IMR-90 (cell line): Measurements from ENCODE around the gene MEF2C. TPM values are rescaled to one million over a fixed set of nuclear protein-coding genes. Genes with fewer than 3 reads are reported as not detected.

Experiments
- ATAC-seq: fragments of 200-7000 bp; cut with Tn5 transposase; 2 replicates; pipeline ENCODE4 v1.9.1; 2020; ENCODE audit warnings: low read depth, mild to moderate bottlenecking, moderate library complexity
- BruUV-seq: library from RNA; stranded (reverse); fragments of 400-500 nt; replicated peaks from 2 replicates; lab custom pipeline; 2021; lab: Mats Ljungman, UMichigan
- CTCF ChIA-PET: fragments of 300-600 bp; formaldehyde crosslinking; extraction: SDS; loops from one replicate; lab custom pipeline; 2021; ENCODE audit warnings: antibody characterized with exemption; lab: Yijun Ruan, JAX
- POLR2A ChIA-PET: fragments of 300-600 bp; sonication (Branson Sonifier 250); formaldehyde crosslinking; loops from one replicate; lab custom pipeline; 2022; ENCODE audit warnings: antibody characterized with exemption; ENCODE audit not compliant: unreplicated experiment; lab: Charles Lee
- DNase-seq: peaks from one replicate; pipeline ENCODE4 v3.0.0; 2013
- H2AFZ ChIP-seq: replicated peaks from 2 replicates; pipeline ENCODE3; 2013; ENCODE audit warnings: low read length, mild to moderate bottlenecking; ENCODE audit not compliant: poor library complexity
- H2AK5ac ChIP-seq: 2 replicates; pipeline ENCODE4 v1.6.1; 2013; ENCODE audit warnings: low read depth, low read length, inconsistent platforms
- H2AK9ac ChIP-seq: replicated peaks from 2 replicates; pipeline ENCODE3; 2013; ENCODE audit warnings: mild to moderate bottlenecking, low read depth, low read length, moderate library complexity; ENCODE audit not compliant: poor library complexity
- H2BK120ac ChIP-seq: 2 replicates; pipeline ENCODE4 v1.6.1; 2013; ENCODE audit warnings: low read depth, low read length, inconsistent platforms
- H2BK15ac ChIP-seq: 3 replicates; pipeline ENCODE4 v1.6.1; 2013; ENCODE audit warnings: low read depth, low read length, inconsistent platforms
- H2BK20ac ChIP-seq: 2 replicates; pipeline ENCODE4 v1.6.1; 2013; ENCODE audit warnings: low read depth, mild to moderate bottlenecking, inconsistent platforms, low read length, moderate library complexity
- H2BK5ac ChIP-seq: 2 replicates; pipeline ENCODE4 v1.6.1; 2013; ENCODE audit warnings: mild to moderate bottlenecking, low read depth, low read length, inconsistent platforms; ENCODE audit not compliant: poor library complexity, severe bottlenecking
- H3K14ac ChIP-seq: replicated peaks from 2 replicates; pipeline ENCODE4 v1.6.1; 2013; ENCODE audit warnings: low read depth, low read length, inconsistent platforms
- H3K18ac ChIP-seq: 2 replicates; pipeline ENCODE4 v1.6.1; 2013; ENCODE audit warnings: low read depth, low read length, control low read depth
- H3K23ac ChIP-seq: 2 replicates; pipeline ENCODE4 v1.6.1; 2013; ENCODE audit warnings: low read depth, low read length, inconsistent platforms
- H3K27ac ChIP-seq: 2 replicates; pipeline ENCODE4 v1.5.1; 2013; ENCODE audit warnings: mild to moderate bottlenecking, control low read depth, low read length; ENCODE audit not compliant: insufficient read depth
- H3K27me3 ChIP-seq: 2 replicates; pipeline ENCODE4 v1.6.1; 2013; ENCODE audit warnings: low read length; ENCODE audit not compliant: control insufficient read depth, insufficient read depth
- H3K36me3 ChIP-seq: 2 replicates; pipeline ENCODE4 v1.6.1; 2013; ENCODE audit warnings: low read length, mixed read lengths; ENCODE audit not compliant: control insufficient read depth, insufficient read depth
- H3K4ac ChIP-seq: 2 replicates; pipeline ENCODE4 v1.6.1; 2013; ENCODE audit warnings: low read depth, low read length, inconsistent platforms
- H3K4me1 ChIP-seq: 2 replicates; pipeline ENCODE4 v1.6.1; 2013; ENCODE audit warnings: low read length, mixed read lengths; ENCODE audit not compliant: control insufficient read depth, insufficient read depth
- H3K4me2 ChIP-seq: 2 replicates; pipeline ENCODE4 v1.6.1; 2013; ENCODE audit warnings: low read depth, mild to moderate bottlenecking, control low read depth, low read length, moderate library complexity
- H3K4me3 ChIP-seq: 2 replicates; pipeline ENCODE4 v1.5.1; 2013; ENCODE audit warnings: low read depth, mild to moderate bottlenecking, control low read depth, low read length, moderate library complexity; ENCODE audit not compliant: insufficient read depth
- H3K56ac ChIP-seq: 2 replicates; pipeline ENCODE4 v1.6.1; 2013; ENCODE audit warnings: low read length, inconsistent platforms; ENCODE audit not compliant: insufficient read depth; ENCODE audit errors: extremely low read depth
- H3K79me1 ChIP-seq, 2 experiments: 2 replicates each; pipeline ENCODE4 v1.6.1; 2013; ENCODE audit warnings: low read length in 2 of 2, inconsistent platforms in 1 of 2, low read depth in 1 of 2
- H3K9ac ChIP-seq: 2 replicates; pipeline ENCODE4 v1.6.1; 2013; ENCODE audit warnings: low read depth, low read length, control low read depth
- H3K9me1 ChIP-seq: 2 replicates; pipeline ENCODE4 v1.6.1; 2013; ENCODE audit warnings: low read length, inconsistent platforms; ENCODE audit not compliant: insufficient read depth
- H3K9me3 ChIP-seq: 2 replicates; pipeline ENCODE4 v1.6.1; 2013; ENCODE audit warnings: low read length; ENCODE audit not compliant: control insufficient read depth, insufficient read depth
- H4K20me1 ChIP-seq: 2 replicates; pipeline ENCODE4 v1.6.1; 2013; ENCODE audit warnings: low read length, inconsistent platforms; ENCODE audit not compliant: insufficient read depth
- H4K5ac ChIP-seq: 2 replicates; pipeline ENCODE4 v1.6.1; 2013; ENCODE audit warnings: mild to moderate bottlenecking, low read depth, low read length, control low read depth
- H4K8ac ChIP-seq, 2 experiments: 2 replicates each; pipeline ENCODE4 v1.6.1; 2013; ENCODE audit warnings: low read depth in 2 of 2, low read length in 2 of 2, control low read depth in 1 of 2, inconsistent platforms in 1 of 2
- H4K91ac ChIP-seq: 2 replicates; pipeline ENCODE4 v1.6.1; 2013; ENCODE audit warnings: low read depth, low read length, inconsistent platforms; ENCODE audit not compliant: insufficient read depth
- BHLHE40 ChIP-seq: fragments of 150-350 bp; IDR thresholded peaks from 2 replicates; pipeline ENCODE4 v1.6.1; 2016; ENCODE audit warnings: mild to moderate bottlenecking, low read depth, low read length
- CTCF ChIP-seq: conservative IDR thresholded peaks from 2 replicates; pipeline ENCODE4 v1.5.1; 2012; ENCODE audit warnings: mild to moderate bottlenecking, low read depth, low read length, improper control_type of control experiment
- MAZ ChIP-seq: IDR thresholded peaks from 2 replicates; pipeline ENCODE4 v1.6.1; 2012; ENCODE audit warnings: low read depth, mild to moderate bottlenecking, low read length, improper control_type of control experiment, moderate library complexity, borderline replicate concordance
- MXI1 ChIP-seq: IDR thresholded peaks from 2 replicates; pipeline ENCODE4 v1.6.1; 2012; ENCODE audit warnings: low read depth, mild to moderate bottlenecking, low read length, moderate library complexity, borderline replicate concordance
- NFE2L2 ChIP-seq: fragments of 150-350 bp; IDR thresholded peaks from 2 replicates; pipeline ENCODE4 v1.6.1; 2016; ENCODE audit warnings: low read depth, mild to moderate bottlenecking, low read length
- SMC3 ChIP-seq: fragments of 150-350 bp; IDR thresholded peaks from 2 replicates; pipeline ENCODE4 v1.6.1; 2016; ENCODE audit warnings: low read depth, mild to moderate bottlenecking, antibody characterized with exemption, low read length, moderate library complexity
- WGBS, 2 experiments: methylation state at CpG; one replicate each; pipeline versions ENCODE4 v1.1.5 to v1.1.7; 2013; ENCODE audit warnings: missing lambda C conversion rate in 2 of 2; ENCODE audit not compliant: insufficient read length in 1 of 2; ENCODE audit errors: extremely low coverage in 2 of 2; 5-methylcytosine and 5-hydroxymethylcytosine counted together
- dilution Hi-C: fragments of 300-500 bp; cut with HindIII; formaldehyde crosslinking; loops from one replicate; pipeline ENCODE4 v1.14.3; 2018; ENCODE audit warnings: low sequenced_read_pairs; ENCODE audit not compliant: unreplicated experiment
- in situ Hi-C: fragments of 300-500 bp; cut with MboI; formaldehyde crosslinking; loops from 3 replicates; pipeline ENCODE4 v1.14.3; 2019; ENCODE audit warnings: low sequenced_read_pairs, inconsistent platforms, mixed read lengths
- intact Hi-C: fragments of 100-400 bp; cut with micrococcal nuclease; formaldehyde crosslinking; loops from 2 replicates; pipeline ENCODE4 v1.10.0; 2022
- polyA plus RNA-seq, 3 experiments: library from polyadenylated mRNA; depleted of rRNA; stranded (reverse); fragments of >200 nt; gene quantifications; 2 replicates each; pipeline ENCODE4 v1.2.3, GENCODE V29; 2012; ENCODE audit warnings: low replicate concordance in 1 of 3
- total RNA-seq: library from RNA; depleted of rRNA; stranded (reverse); fragments of >200 nt; gene quantifications from 2 replicates; pipeline ENCODE4 v1.2.3, GENCODE V29; 2012

Gene MEF2C
- total and polyA plus RNA-seq, 2 of the 4 experiments (the other 2 are of a cell fraction), result 1.5 to 6.8 TPM

DNA sequence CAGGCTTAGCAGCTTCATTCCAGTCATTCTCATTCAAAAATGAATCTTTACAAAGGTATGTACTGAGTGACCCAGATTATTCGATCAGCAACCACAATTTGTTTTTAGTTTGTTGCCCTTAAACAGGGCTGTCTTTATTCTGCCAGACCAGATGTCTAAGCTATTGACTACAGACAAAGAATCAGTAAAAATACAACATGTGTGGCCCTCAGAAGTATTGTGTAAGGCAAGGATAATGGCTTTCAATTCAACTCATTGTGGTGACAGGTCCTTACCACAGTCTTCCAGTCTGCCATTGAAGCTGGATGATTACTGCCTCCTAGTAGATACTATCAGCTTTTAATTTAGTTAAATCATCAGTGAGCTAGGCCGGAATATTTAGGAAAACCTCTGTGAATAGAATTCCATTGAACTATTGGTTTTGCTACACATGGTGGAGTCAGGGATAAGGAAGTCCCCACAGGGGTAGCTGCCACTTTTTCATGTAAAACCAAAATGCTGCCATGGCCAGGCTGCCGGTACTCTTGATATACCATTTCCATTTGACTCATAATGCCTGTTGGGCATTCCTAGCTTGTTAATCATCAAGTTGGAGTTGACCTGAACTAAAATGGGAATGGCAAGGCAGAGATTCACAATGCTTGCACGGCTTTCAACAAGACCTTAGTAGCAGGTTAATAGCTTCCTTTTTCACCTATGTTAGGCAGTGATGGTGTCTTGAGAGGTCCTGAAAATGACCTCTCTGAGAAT lies 175.6 kb downstream of the MEF2C start:
- no TSS peak for BruUV-seq
- H3K18ac ChIP-seq, result no peak overlapping the region
- H3K4me3 ChIP-seq, result no peak overlapping the region
- H3K79me1 ChIP-seq, result no peaks in the 10 kb centered on the region
- CTCF ChIA-PET, result interaction anchor here (1.2 to 1.4 kb wide), 2 partner anchors 11 to 17 kb away, joined by 3 to 4 read pairs; no protein-coding TSS in a partner anchor
- POLR2A ChIA-PET, result no interaction called here
- no peaks in the 10 kb centered on the region for H3K9me1 ChIP-seq
- no peaks in the 10 kb centered on the region; the same call in none of the 2 replicates for H3K27me3 ChIP-seq
- no peak overlapping the region for H3K14ac ChIP-seq
- no peak overlapping the region for H3K9ac ChIP-seq
- no peak overlapping the region for H2BK5ac ChIP-seq
- no peak overlapping the region for H3K56ac ChIP-seq
- no peaks in the 10 kb centered on the region for H4K20me1 ChIP-seq
- TF ChIP-seq SMC3 (no peak), CTCF (no peak), BHLHE40 (no peak), NFE2L2 (no peak), MXI1 (no peak), MAZ (no peak)
- no peak overlapping the region for H3K4ac ChIP-seq
- no peak overlapping the region for H4K8ac ChIP-seq
- no peak overlapping the region for H3K23ac ChIP-seq
- no peak overlapping the region for H2AK5ac ChIP-seq
- H3K9me3 ChIP-seq, result no peaks in the 10 kb centered on the region
- H2BK120ac ChIP-seq, result no peak overlapping the region
- WGBS, 2 experiments, result no CpG with 5 or more reads among the region's 4 CpGs
- no peak overlapping the region for H2BK20ac ChIP-seq
- no peak overlapping the region for H4K91ac ChIP-seq
- H3K36me3 ChIP-seq, result no peaks in the 10 kb centered on the region
- in situ Hi-C loops (no loop called here), intact Hi-C loops (no loop called here), dilution Hi-C loops (no loop called here)
- no peak overlapping the region for H2BK15ac ChIP-seq
- H3K4me2 ChIP-seq, result no peak overlapping the region
- H2AK9ac ChIP-seq, result no peak overlapping the region
- H2AFZ ChIP-seq, result no peak overlapping the region
- ATAC-seq (no peak), DNase-seq (peak; percentile 6)
- H3K4me1 ChIP-seq, result no peaks in the 10 kb centered on the region
- H3K27ac ChIP-seq, result no peak overlapping the region
- no peak overlapping the region for H4K5ac ChIP-seq
